NCI-H2171 treated with DMSO at 0.1 percent for 48 hours (cell line): ENCODE results near the gene TCEA3.
A peak's percentile ranks its signal among the peaks of the same experiment; 100 is the strongest.

ENCODE experiments used
- DNase-seq: peaks from one replicate; lab custom pipeline; 2025; lab: John Stamatoyannopoulos, UW

Gene TCEA3

DNA sequence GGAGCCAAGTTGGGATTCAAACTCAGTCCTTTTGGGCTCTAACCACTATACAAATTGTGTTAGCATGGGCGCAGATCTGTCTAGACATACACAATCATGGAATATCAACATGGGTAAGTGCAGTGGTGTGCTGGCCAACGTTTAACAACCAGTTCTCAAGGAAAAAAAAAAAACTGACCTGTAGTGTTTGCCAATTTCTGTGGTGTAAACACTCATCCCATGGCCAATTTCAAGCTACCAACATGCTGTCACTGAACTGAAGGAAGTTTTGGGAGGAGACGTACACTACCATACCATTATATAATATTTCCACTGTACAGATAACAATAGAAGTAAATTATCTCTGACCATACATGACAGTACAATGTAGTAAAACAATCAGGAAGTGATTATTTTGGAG lies 3.2 kb downstream of the TCEA3 start:
- DNase-seq = no peak

DNA sequence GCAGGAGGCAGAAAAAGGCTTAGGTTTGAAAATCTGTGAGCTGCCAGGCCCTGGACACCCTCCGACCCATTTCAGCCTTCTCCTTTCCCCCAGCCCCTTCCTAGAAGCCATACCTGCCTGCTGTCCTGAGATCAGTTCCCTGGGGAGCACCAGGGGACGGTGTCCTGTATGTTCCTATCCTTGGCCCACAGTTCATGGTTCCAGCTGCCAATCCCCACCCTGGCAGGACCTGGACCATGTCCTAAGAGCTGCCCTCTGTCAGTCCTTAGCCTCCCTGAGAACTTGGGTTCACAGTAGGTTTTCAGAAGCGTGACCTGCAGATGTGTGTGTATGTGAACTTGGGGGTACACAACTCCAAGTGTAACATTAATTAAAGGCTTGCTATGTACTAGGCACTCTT lies 3.8 kb downstream of the TCEA3 start:
- DNase-seq = no peak

DNA sequence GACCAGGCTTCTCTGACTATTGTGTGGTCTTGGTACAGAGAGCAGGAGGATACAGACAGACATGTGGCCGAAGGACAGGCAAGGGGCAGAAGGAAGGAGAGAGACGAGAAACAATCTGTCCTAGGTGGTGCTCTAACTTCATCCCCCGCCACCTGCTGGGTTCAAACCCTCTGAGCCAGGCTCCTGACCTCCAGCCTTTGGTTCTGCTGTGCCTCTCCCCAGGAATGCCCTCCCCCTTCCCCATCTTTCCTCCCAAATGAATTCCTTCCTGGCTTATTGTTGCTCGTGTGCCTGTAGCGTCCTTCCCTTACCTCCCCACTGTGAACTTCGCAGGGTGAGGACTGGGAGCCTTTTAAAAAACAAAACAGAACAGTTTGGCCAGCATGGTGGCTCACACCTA lies 5.4 kb downstream of the TCEA3 start:
- no peak for DNase-seq

DNA sequence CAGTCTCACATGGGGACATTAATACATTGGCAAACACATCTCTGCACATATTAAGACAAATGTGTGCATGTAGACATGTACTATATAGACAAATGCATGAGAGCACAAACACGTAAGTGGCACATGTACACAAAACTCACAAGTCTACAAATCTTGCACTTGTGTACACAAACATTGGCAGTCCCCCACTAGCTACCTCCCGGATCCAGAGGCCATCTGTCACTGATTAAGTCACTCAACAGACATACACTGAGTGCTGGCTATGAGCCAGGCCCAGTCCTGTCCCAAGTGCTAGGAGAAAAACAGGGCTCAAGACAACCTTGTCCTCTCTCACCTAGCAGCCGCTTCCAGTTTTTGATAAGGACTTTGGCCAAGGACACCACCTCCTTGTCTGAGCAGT lies 7.0 kb downstream of the TCEA3 start:
- DNase-seq = peak; percentile 94

DNA sequence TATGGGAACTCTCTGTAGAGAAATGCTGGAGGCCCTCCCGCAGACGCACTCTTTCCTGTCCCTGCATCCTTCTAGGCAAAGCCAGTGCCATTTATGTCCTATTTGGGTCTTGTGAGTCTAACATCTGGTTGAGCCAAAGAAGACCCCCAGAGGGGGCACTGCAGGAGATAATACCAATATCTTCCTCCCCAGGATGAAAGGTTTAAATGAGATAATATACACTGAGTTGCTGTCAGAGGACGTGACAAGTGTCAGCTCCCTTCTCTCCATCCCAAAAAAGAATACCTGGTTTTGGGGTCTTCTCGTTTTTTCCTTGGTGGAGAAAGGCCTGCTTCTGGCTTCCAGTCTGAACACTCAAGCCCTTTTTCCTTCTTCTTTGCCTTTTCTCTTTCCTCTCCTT lies 7.6 kb downstream of the TCEA3 start:
- no peak for DNase-seq

DNA sequence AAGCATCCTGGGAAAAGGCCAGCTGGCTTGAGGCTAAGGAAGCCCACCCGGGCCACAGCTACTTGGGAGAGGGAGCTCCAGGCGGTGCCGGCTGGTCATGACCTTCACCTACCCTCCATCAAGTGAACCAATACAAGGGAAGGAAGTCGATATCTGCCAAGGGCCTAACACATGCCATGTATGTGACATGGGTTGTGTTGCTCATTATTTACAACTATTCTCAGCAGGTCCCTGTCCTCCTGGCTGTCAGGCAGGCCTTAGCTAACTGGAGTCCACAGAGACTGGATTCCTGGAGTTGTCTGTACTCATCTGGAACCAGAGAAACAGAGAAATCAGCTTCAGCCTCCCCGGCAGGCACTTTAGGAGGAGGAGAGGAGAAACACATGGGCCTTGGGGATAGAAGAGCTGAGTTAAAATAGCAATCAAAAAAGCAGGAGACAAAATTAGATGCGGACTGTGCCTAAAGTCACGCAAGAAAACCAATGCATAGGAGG lies 15.7 kb downstream of the TCEA3 start:
- no peak for DNase-seq

DNA sequence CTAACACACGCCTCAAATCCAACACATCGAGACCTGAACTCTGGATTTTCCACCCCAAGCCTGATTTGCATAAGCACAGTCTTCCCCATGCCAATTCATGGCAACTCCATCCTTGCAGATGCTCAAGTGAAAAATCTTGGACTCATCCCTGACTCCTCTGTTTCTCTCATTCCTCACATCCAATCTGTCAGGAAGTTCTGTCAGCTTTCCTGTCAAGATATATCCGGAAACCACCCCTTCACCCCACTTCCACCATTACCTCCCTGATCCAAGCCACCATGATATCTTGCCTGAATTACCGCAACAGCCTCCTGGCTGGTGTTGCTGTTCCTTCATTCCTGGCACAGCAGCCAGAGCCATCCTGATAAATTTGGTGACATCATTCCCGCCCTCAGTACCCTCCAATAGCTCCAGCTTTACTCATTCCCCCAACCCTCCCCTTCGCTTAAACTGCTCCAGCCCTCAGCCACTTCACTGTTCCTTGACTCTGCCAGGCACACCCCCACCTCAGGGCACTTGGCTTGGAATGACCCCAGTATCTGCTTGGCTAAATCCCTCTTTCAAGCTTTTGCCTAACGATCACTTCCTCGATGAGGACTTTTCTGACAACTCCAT lies 17.4 kb downstream of the TCEA3 start:
- DNase-seq = no peak

DNA sequence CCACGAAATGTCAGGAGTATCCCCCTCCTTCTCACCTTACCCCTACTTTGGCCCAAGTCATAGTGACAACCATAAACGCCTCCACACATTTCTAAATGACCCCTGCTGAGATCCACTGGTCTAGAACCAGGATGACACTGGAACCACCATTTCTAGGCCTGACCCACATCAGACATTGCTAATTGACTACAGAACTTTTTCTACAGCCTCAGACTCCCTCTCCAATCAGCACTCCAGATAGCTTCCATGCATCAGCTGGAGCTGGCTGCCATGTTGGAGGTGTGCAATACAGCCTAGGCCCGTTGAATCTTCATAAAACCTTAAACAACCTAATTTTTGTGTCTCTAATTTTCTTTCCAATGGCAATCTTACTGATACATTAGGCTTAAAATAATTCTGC lies 18.6 kb downstream of the TCEA3 start:
- DNase-seq = no peak

DNA sequence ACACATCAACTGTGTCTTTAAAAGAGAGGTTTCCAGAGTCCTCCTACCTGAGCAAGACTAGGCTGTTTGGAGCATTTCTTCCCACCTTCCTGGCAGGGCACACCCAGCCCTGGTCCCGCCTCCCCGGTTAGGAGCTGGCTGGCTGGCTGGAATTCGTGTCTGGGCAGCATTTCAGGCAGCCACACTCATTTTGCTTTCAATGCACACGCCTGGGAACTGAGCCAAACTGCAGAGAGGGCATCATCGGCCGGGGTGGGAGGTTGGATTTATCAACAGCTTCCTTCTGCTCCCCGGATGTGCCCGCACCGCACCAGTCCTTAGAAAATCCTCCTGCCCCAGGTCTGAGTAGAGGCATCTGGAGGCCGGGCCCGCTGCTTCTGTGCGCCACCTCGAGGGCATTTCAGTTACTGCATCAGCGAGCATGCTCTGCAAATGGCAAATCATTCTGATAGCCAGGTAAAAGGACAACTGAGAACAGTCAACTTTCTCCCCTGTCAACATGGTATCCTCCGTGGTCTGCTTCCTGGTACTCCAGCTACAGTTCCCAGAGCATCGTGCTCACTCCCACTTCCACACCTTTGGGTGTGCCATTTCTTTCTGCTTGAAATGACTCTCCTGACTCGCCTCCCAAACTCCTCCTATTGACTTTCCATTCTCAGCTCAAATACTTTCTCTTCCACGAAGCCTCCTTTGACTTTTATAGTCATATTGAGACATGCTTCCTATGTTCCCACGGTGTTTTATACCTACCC lies 20.6 kb downstream of the TCEA3 start:
- peak; percentile 99 for DNase-seq

DNA sequence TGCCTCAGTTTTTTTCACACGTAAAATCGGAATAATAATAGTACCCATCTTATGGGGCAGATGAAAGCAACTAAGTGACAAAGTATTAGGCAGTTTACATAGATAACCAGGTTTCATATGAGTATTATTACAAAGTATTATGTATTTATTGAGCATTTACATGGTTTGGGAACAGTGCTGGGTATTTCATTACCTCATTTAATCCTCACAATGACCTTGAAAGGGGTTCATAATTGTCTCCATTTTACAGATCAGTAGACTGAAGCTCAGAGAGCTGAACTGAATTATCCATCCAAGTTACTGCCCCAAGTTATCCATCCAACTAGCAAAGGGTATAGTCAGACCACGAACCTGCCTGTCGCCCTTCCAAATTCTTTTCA lies 21.2 kb downstream of the TCEA3 start:
- no peak for DNase-seq

DNA sequence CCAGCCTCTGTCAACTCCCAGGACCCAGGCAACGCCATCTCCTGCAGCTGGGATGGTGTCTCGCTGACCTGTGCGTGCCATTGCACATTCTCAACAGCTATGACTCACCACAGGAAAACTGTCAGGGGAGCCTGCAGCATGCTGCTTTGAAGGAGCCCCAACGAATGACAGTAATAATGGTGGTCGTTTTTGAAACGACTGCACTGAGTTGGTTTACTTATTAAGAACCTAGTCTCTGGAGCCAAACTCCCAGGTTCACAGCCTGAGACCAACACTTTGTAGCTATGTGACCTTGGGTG lies 21.6 kb downstream of the TCEA3 start:
- DNase-seq = no peak

DNA sequence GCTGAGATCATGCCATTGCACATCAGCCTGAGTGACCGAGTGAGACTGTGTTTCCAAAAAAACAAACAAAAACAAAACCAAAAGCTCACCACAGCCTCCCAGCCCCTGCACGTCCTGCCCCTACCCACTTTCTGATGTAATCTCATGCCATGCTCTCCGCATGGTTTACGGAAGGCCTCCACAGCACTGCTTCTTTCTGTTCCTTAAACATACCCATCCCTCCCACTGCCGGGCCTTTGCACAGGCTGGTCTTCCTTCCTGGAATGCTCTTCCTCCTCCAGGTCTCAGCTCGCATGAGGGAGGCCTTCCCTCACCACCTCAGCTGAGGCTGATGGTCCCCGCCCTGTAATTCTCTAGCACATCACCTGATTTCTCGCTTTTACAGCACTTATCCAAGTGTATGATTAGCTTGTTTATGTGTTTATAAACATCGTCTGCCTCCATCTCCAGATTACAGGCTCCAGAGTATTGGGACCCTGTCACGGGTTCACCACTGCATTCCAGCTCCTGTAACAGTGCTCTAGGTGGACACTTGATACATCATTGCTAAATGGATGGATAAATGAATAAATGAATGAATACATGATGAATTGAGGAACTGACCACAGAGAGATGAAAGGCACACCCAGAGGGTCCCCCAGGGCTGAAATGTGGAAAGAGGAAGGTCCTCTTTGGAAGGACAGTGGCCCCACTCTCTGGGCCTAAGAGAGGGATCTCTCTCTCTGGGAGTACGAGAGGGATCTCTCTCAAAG lies 22.1 kb downstream of the TCEA3 start:
- no peak for DNase-seq

DNA sequence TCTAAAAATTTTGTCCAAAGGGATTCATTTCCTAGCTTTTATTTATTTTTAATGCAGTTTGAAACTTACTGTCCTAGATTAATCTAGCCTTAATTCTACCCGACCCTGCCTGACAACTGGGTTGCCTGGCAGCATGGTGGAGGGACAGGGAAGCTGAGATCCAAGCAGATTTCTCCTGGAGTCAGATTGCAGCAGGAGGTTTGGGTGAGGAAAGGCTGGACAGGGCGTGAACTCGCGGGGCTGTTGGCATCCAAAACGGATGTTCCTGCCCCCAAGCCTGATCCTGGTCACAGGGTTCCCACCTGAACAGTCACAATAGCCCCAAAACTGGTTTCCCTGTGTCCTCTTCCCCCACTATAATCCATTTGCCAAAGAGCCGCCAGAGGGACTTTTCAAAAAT lies 23.2 kb downstream of the TCEA3 start:
- DNase-seq = no peak

DNA sequence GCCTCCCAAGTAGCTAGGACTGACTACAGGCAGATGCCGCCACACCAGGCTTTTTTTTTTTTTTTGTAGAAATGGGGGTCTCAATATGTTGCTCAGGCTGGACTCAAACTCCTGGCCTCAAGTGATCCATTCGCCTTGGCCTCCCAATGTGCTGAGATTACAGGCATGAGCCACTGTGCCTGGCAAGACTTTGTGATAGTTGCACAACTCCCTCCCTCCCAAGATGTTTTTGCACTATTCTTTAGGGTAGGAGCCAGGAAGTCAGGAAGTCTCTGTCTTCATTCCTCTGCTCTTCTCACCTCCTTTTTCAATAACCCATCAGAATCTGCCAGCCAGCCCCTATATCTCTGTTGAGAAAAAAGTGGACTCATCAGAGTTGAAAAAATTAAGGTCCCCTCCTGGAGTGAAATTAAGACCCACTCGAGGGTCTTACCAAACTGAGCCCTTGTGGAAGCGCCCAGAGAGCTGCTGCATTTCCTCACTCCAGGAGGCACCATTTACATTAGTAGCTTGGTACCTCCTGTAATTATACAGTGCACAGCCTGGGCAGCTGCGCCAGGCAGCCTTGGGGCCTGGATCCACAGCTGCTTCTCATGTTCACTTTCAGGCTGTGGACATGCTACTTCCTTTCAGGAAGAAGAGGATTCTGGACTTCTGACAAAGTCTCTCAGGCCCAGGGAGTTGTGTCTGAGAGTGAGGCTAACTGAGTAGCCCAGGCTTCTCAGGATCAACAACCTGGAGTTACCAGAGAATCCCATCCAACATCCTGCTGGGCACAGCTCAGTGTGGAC lies 24.0 kb downstream of the TCEA3 start:
- no peak for DNase-seq

DNA sequence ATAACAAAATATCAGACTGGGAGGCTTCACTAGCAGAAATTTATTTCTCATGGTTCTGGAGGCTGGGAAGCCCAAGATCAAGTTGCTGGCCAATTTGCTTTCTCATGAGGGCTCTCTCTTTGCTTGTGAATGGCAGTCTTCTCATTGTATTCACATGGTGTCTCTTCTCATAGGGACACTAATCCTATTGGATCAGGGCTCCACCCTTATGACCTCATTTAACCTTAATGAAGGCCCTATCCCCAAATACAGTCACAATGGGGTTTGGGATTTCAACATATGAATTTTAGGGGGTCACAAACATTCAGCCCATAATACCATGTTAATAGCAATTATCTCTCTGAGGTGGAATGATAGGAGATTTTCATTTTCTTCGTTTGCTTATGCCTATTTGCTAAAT lies 25.3 kb downstream of the TCEA3 start:
- no peak for DNase-seq

DNA sequence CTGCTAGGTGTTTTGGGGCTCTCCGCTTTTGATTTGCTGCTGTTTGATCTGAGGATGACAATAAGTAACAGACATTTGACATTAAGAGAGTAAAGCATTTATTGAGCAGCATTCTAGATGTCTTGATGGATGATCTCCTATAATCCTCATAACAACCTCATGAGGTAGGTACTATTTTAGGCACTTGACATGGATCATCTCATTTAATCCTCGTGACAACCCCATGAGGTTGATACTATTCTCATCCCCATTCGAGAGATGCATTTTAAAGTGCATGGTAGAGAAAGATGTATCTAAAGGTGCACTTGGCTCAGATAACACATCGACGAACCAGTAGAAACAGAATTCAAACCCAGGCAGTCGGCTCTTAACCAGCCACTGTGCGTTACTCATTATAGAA lies 26.6 kb downstream of the TCEA3 start:
- no peak for DNase-seq

DNA sequence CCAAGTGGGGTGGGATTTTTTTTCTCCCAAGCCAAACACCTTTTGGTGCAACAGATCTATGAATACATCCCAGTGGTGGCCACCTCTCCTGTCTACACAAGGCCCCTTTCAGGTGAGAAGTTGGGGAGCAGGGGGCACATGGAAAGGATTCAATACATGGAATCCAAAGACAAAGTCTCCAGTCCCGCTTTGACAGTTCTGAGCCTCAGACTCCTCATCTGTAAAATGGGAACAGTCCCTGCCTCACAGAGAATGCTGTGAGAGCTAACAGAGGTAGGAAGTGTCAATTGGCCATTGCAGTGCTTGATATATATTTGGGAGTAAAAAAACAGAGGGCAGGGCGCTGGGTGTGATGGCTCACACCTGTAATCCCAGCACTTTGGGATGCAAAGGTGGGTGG lies 28.2 kb downstream of the TCEA3 start:
- DNase-seq = no peak

DNA sequence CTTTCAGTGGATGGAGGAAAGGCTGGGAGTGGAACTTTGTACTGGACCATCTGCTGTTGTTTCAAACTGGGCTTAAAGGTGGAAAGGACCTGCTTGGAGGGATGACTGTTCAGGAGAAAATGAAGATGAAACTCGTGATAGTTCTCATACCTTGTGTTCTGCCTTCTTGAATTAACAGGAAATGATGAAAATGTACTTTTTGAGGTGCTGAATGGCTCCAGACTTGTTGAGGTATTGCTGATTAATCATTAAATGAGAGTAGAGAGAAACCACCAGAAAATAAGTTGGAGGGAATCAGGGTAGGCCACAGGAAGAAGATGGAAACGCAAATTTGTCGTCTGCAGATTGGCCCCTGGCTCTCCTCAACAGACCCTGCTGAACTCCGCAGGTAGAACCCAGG lies 28.7 kb downstream of the TCEA3 start:
- no peak for DNase-seq

DNA sequence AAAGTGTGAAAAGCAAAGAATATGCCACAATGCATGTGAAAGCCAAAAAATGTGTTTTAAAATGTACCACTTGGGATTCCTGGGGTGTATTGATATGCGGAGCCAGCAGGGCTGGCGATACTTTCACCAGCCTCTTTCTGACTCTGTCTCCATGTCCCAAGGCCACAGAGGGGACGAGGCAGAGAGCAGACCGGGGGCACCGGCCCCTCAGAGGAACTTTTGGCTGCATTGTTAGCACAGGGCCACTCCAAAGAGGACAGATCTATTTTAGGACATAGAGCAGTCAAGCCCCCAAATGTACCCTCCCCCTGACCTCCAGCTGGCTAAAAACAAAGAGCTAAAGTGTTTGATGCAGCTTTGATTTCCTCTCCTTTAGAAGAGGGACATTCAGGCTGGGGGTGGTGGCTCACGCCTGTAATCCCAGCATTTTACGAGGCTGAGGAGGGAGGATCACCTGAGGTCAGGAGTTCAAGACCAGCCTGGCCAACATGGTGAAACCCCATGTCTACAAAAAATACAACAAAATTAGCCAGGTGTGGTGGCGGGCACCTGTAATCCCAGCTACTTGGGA lies 29.3 kb downstream of the TCEA3 start:
- no peak for DNase-seq

DNA sequence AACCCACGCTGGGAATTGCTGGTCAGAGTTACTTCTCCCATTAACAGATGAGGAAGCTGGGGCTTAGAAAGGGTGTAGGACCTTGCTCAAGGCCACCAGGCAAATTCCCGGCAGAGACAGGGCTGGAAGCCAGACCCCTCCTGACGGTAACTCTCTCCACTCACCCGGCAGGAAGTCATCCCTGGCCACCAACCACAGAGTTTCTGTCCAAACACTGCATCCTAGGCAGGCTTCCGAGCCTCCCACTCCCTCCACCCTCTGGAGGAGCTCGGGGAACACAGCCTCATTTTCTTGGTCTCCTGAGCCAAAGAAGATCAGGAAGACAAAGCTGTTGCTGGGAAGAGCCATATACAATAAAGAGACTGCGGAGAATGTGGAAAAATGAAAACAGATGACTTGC lies 29.9 kb downstream of the TCEA3 start:
- no peak for DNase-seq

DNA sequence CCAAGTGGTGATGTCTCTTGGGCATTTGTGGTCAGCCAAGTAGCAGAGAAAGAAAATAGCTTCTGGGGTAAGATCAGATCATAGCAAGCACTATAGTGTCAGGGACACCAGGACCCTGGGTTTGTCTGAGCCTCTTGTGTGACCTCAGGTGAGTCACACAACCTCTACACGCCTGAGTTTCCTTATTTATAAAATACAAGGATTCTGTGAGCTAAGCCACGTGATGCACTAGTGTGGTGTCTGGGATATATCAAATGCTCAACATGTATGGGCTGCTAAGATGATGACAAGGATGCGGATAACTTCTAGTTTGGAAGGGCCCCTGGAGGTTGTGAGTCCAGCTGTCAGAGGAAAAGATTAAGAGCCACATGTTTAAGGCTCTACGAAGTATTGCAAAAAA lies 30.4 kb downstream of the TCEA3 start:
- DNase-seq = no peak

DNA sequence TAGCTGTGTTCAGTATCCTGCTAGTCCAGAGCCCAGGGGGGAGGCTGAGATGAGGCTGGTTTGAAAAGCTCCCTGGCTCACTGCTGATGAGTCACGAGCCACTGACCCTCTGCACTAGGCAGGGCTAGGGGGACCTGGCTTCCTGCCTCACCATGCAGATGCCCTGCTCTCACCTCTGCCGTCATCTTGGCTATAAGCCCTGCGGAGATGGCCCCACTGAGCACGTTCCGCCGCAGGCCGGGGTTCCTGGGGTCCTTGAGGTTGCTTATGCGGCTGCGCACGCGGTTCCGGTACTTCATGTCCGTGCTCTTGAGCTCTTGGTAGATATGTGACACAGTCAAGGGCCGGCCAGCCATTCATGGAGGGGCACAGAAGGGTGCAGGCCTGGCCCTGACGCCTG lies 30.8 kb downstream of the TCEA3 start:
- DNase-seq = no peak
